ENCODE data around the gene ECI1.
"Not testable (repeated sequence)": the region's sequence is repeated elsewhere in the genome, so short reads cannot be mapped to it uniquely, and the experiment has no call there.

Gene ECI1

DNA sequence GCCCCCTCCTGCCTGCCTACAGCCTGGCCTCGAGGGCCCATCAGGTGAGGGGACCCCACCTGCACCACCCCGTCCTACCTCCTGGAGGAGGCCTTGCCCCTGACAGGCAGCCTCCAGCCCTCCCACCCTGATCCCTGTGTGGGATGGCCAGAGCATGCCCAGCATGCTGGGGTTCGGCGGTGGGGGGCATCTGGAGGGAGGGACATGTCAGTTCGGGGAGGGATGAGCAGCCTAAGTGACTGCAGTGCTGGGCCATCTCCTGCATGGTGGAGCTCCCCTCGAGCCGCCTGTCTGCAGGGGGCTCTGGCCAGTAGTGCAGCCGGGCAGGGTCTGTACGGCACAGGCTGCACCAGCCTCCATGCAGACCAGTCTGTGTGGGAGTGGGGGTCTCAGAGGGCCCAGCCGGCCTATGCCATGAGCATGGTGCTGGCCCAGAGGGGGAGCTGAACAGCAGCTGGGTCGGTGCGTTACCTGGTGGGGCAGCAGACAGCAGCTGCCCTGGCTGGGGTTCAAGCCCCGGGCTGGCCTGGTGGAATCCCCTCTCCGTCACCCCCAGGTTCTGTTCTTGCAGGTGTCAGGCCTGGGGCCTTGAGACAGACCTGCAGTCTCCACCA lies 20.6 kb upstream of the ECI1 start:
- no peak overlapping the region for H3K27ac ChIP-seq
- TF ChIP-seq, protein P1, sequence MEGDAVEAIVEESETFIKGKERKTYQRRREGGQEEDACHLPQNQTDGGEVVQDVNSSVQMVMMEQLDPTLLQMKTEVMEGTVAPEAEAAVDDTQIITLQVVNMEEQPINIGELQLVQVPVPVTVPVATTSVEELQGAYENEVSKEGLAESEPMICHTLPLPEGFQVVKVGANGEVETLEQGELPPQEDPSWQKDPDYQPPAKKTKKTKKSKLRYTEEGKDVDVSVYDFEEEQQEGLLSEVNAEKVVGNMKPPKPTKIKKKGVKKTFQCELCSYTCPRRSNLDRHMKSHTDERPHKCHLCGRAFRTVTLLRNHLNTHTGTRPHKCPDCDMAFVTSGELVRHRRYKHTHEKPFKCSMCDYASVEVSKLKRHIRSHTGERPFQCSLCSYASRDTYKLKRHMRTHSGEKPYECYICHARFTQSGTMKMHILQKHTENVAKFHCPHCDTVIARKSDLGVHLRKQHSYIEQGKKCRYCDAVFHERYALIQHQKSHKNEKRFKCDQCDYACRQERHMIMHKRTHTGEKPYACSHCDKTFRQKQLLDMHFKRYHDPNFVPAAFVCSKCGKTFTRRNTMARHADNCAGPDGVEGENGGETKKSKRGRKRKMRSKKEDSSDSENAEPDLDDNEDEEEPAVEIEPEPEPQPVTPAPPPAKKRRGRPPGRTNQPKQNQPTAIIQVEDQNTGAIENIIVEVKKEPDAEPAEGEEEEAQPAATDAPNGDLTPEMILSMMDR (IDR thresholded peaks at IDR 0.05) = no peak
- no peak for TF ChIP-seq ZFX (IDR thresholded peaks at IDR 0.05; ENCODE audit: borderline replicate concordance)

DNA sequence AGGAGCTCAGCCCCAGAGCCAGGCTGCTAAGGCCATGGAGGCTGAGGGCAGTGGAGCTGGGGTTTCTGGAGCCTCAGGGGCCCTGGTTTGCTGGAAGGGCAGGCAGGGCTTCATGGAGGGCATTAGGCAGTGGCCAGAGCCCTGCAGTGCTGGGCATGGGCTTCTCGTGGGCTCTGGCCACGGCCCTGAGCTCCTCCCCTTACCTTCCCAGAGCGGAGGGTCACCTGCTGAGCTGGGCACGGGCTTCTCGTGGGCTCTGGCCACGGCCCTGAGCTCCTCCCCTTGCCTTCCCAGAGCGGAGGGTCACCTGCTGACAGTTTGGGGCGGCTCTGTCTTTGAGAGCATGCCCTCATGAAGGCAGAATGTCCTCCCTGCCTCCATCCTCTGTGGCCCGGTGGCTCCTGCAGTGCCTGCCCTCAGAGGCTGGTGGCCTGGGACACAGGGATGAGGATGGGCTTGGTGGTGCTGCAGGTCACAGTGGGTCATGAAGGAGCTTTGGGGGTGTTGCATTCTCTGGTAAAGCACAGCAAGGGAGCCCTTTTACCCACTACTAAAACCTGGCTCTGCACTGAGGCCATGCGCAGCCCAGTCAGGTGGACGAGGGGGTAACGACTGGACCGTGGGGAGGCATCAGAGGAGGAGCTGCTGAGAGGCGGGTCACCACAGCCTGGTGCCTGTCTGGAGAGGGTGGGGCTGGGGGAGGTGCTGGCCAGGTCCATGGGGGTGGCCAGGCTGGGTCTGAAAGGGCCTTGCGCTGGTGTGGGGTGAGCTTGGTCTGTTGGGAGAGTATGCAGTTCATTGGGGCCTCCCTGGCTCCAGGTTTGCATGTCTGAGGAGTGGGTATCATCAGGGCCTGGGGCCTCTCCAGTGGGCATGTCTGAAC lies 19.4 kb upstream of the ECI1 start:
- H3K27ac ChIP-seq = peak overlapping the region; percentile 8; the same call in 1 of the 2 replicates
- no peak for TF ChIP-seq ZFX (IDR thresholded peaks at IDR 0.05; ENCODE audit: borderline replicate concordance)
- TF ChIP-seq, protein P1 (IDR thresholded peaks at IDR 0.05) = no peak

DNA sequence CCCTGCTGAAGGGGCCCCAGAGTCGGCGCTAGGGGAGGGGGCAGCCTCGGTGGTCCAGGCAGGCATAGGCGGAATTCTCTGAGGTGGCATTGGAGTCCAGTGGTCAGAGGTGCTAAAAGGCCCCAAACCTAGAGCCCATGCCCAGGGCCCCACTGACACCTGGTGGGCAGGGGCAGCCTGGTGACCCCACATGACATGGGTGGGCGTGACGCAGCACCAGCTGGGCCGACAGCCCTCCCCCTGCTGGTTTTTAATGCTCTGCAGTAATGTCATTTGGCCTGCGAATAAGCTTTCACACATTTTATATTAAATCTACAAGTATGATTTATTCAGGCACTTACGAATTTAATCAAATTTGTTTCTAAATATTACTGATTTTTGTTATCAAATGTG lies 18.7 kb upstream of the ECI1 start:
- no peak for TF ChIP-seq ZFX (IDR thresholded peaks at IDR 0.05; ENCODE audit: borderline replicate concordance)
- TF ChIP-seq, protein P1 (IDR thresholded peaks at IDR 0.05) = no peak
- no peak overlapping the region; the same call in 1 of the 2 replicates for H3K27ac ChIP-seq

DNA sequence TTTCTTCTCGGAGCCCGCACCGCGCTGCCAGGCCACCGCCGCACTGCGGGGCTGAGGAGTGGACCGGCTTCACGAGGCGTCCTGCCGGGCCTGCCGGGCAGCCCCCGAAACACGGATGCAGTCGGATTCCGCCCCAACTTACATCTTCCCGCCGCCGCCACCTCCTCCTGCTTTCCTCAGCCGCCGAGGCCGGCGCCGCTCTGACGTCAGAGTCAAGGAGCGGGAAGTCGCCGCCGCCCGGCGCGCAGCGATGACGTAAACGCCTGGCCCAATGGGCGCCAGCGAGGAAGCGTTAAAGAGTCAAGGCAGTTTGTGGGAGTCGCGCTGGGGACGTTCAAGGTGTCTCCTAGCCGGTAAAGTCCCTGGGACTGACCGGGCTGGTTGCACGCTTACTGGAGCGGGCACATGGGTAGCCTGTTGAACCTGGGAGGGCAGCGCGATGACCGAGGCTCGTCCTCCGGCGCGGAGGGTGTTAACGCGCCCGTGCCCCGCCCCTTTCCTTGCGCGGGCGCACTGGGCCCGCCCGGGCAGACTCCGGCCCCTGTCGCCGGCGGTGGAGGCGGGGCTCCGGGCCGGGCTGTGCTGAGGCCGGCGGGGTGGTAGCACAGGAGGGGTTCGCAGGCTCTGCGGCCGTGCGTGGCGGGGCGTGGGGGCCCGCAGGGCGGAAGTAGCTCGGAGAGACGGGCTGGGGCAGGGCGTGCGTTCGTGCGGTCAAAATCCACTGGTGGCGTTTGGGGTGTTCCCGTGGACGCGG lies 16.7 kb upstream of the ECI1 start, which contains the start of gene RNPS1:
Gene RNPS1, minus strand, starts transcription at position 214 of the 754 bp plus-strand sequence. CDS start 3,483 bp downstream, outside the sequence.
- no peak for TF ChIP-seq ZFX (IDR thresholded peaks at IDR 0.05; ENCODE audit: borderline replicate concordance)
- TF ChIP-seq, protein P1 (IDR thresholded peaks at IDR 0.05) = no peak
- H3K27ac ChIP-seq = peak within 1 kb of the TSS; percentile 93

DNA sequence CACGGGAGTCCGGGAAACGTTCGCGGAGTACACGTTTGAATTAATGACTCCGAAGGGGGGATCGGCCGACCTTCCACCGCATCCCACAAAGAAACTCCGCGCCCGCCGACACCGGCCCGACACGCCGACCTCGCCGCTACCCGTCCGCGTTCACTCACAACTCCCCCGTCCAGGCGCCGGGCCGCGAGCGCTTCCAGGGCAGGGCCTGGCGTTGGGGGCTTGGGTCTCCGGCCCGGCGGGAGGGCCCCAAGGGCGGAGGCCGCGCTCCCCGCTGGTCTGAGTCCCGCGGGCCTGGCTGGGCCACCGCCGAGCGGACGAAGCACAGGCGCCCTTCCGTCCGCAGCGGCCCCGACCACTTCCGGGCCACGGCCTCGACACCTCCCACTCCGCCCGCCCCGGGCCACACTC lies 16.1 kb upstream of the ECI1 start:
- peak overlapping the region; percentile 93 for H3K27ac ChIP-seq

DNA sequence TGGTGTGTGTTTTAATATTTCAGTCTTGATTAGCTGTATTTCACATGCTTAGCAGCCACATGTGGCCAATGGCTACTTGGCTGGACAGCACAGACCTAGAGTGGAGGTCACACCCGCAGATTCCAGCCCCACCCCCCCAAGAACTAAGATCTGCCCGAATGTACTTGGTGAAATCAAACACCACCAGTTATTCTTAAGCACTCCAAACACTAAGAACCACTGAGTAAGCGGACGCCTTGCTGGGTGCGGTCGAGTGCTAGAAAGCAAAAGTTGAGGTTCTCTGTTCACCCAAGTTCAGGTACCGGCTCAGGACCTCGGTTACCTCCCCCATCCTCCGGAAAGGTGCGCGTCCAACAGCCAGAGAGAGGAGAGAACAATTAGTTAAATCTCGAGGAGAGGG lies 15.5 kb upstream of the ECI1 start:
- H3K27ac ChIP-seq = peak overlapping the region; percentile 93

DNA sequence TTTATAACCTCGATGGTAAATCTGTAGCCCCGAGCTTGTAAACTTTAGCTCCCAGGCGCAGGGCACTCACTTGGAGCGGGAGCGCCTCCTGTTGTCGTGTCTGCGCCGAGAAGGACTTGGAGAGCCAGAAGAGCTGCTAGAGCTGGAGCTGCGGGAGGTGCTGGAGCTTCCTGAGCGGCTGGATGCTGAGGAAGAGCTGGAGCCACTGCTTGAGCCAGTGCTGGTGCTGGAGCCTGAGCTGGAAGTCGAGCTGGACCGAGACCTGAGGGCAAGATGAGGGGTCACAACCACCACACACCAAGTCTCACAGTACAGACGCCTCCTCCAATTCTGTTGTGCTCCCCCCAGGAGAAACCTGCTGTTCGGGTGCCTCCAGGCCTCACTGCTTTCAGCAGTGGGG lies 11.6 kb upstream of the ECI1 start:
- not testable (repeated sequence) for H3K27ac ChIP-seq

DNA sequence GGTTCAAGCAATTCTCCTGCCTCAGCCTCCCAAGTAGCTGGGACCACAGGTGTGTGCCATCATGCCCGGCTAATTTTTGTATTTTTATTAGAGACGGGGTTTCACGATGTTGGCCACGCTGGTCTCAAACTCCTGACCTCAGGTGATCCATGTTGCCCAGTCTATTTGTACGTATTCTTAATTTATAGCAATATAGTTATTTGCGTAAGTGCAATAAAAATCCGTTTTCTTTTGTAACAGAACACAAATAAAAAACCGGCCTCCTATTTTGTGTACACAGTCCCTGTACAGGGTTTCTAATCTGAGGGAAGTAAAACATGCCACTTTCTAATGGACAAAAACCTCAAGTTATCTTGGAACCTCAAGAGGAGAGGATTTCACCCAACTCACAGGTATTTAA lies 8.9 kb upstream of the ECI1 start:
- no peak for TF ChIP-seq ZFX (IDR thresholded peaks at IDR 0.05; ENCODE audit: borderline replicate concordance)
- TF ChIP-seq, protein P1 (IDR thresholded peaks at IDR 0.05) = no peak
- no peak overlapping the region for H3K27ac ChIP-seq

DNA sequence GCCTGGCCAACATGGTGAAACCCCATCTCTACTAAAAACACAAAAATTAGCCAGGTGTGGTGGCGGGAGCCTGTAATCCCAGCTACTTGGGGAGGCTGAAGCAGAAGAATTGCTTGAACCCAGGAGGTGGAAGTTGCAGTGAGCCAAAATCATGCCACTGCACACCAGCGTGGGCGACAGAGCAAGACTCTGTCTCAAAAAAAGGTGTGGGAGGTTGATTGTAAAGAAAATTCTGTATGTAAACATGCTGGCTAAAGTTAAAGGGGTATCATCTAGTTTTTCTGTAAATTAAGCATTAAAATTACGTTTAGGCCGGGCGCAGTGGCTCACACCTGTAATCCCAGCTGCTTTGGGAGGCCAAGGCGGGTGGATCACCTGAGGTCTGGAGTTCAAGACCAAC lies 7.1 kb upstream of the ECI1 start:
- H3K27ac ChIP-seq = not testable (repeated sequence)

All from 22Rv1 (cell line).